Mucosa of descending colon (tissue), 3 donors: ENCODE data around the gene KMT2B. TPM values are rescaled to one million over a fixed set of nuclear protein-coding genes. Genes with fewer than 3 reads are reported as not detected.

Source experiments
- ATAC-seq: fragments of 200-7000 bp; cut with Tn5 transposase; one replicate; pipeline ENCODE4 v1.9.1; 2020; ENCODE audit warnings: mild to moderate bottlenecking, moderate library complexity
- DNase-seq, 3 donors: peaks; one replicate each; pipeline ENCODE4 v3.0.0-alpha.2; 2020
- H3K36me3 ChIP-seq: fragments of 200-600 bp; one replicate; pipeline ENCODE4 v1.8.0; 2021; ENCODE audit warnings: low read depth, mild to moderate bottlenecking
- H3K4me1 ChIP-seq: fragments of 200-600 bp; one replicate; pipeline ENCODE4 v1.8.0; 2021; ENCODE audit warnings: low read depth, mild to moderate bottlenecking
- H3K4me3 ChIP-seq: fragments of 200-600 bp; one replicate; pipeline ENCODE4 v1.8.0; 2021; ENCODE audit warnings: mild to moderate bottlenecking
- H3K9me3 ChIP-seq: fragments of 200-600 bp; one replicate; pipeline ENCODE4 v1.8.0; 2021; ENCODE audit warnings: mild to moderate bottlenecking
- intact Hi-C, 2 donors: fragments of 100-400 bp; cut with DNase I in 1 of 2; cut with micrococcal nuclease in 1 of 2; formaldehyde crosslinking; loops; one replicate each; pipeline versions ENCODE4 v1.11.0 to v1.11.1; 2022; cut with DNase I, micrococcal nuclease
- total RNA-seq, 3 donors: library from RNA; stranded (reverse); fragmentation: NEBNext Ultra II Directional in 2 of 3; extraction: Animal tissue kit (Norgen Biotek cat#: 25700) in 2 of 3; gene quantifications; one replicate each; pipeline versions ENCODE4 v1.2.1 to v1.2.4, GENCODE V29; 2021 to 2023
- TF ChIP-seq, protein P1 (sequence below): fragments of 200-600 bp; IDR thresholded peaks from one replicate; pipeline ENCODE4 v1.8.0; 2022; ENCODE audit warnings: antibody characterized with exemption, mild to moderate bottlenecking
- donor health status: DM: no; HTN: no; CAD: no; lungs with moderate emphysema.
- donor health status: DM: no; HTN: no; CAD: no.
- donor health status: DM: no; HTN: yes; CAD: no.

Gene KMT2B
- total RNA-seq, 3 donors from 2014 or later = 35.9 to 49.2 (median 37.5) TPM

DNA sequence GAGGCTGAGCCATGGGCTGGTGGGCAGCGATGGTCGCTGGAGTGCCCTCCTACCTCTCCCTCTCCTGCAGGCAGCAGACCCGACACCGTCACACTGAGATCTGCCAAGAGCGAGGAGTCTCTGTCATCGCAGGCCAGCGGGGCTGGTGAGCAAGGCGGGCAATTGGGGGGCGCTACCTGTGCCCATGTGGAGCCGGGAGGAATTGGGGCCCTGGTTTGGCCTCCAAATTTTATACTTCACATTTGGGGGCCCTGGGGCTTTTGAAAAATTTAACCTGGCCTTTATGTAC, 67.5 kb downstream of the KMT2B start:
- H3K4me3 ChIP-seq = no peak overlapping the region
- TF ChIP-seq, protein P1, sequence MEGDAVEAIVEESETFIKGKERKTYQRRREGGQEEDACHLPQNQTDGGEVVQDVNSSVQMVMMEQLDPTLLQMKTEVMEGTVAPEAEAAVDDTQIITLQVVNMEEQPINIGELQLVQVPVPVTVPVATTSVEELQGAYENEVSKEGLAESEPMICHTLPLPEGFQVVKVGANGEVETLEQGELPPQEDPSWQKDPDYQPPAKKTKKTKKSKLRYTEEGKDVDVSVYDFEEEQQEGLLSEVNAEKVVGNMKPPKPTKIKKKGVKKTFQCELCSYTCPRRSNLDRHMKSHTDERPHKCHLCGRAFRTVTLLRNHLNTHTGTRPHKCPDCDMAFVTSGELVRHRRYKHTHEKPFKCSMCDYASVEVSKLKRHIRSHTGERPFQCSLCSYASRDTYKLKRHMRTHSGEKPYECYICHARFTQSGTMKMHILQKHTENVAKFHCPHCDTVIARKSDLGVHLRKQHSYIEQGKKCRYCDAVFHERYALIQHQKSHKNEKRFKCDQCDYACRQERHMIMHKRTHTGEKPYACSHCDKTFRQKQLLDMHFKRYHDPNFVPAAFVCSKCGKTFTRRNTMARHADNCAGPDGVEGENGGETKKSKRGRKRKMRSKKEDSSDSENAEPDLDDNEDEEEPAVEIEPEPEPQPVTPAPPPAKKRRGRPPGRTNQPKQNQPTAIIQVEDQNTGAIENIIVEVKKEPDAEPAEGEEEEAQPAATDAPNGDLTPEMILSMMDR = no peak
- ATAC-seq (no peak), DNase-seq (no peak)
- H3K4me1 ChIP-seq = no peaks in the 10 kb centered on the region
- intact Hi-C loops = no loop called here
- H3K9me3 ChIP-seq = no peaks in the 10 kb centered on the region
- no peaks in the 10 kb centered on the region for H3K36me3 ChIP-seq

DNA sequence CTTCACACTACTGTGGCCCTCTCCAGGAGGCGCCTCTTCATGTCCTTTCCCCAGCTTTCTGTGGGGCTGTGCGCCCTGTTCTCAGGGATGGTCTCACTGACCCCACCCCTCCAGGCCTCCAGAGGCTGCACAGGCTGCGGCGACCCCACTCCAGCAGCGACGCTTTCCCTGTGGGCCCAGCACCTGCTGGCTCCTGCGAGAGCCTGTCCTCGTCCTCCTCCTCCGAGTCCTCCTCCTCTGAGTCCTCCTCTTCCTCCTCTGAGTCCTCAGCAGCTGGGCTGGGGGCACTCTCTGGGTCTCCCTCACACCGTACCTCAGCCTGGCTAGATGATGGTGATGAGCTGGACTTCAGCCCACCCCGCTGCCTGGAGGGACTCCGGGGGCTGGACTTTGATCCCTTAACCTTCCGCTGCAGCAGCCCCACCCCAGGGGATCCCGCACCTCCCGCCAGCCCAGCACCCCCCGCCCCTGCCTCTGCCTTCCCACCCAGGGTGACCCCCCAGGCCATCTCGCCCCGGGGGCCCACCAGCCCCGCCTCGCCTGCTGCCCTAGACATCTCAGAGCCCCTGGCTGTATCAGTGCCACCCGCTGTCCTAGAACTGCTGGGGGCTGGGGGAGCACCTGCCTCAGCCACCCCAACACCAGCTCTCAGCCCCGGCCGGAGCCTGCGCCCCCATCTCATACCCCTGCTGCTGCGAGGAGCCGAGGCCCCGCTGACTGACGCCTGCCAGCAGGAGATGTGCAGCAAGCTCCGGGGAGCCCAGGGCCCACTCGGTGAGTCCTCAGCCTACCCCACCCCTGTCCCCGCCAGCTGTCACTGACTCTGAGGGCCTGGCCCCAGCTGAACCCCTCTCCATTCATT, 68.7 kb downstream of the KMT2B start:
- no peaks in the 10 kb centered on the region for H3K4me1 ChIP-seq
- H3K36me3 ChIP-seq = no peaks in the 10 kb centered on the region
- H3K9me3 ChIP-seq = no peaks in the 10 kb centered on the region
- TF ChIP-seq, protein P1 = no peak
- ATAC-seq (no peak), DNase-seq (no peak)
- intact Hi-C loops = no loop called here
- no peak overlapping the region for H3K4me3 ChIP-seq

DNA sequence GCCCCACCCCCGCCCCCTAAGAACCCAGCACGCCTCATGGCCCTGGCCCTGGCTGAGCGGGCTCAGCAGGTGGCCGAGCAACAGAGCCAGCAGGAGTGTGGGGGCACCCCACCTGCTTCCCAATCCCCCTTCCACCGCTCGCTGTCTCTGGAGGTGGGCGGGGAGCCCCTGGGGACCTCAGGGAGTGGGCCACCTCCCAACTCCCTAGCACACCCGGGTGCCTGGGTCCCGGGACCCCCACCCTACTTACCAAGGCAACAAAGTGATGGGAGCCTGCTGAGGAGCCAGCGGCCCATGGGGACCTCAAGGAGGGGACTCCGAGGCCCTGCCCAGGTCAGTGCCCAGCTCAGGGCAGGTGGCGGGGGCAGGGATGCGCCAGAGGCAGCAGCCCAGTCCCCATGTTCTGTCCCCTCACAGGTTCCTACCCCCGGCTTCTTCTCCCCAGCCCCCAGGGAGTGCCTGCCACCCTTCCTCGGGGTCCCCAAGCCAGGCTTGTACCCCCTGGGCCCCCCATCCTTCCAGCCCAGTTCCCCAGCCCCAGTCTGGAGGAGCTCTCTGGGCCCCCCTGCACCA, 69.5 kb downstream of the KMT2B start:
- no peaks in the 10 kb centered on the region for H3K9me3 ChIP-seq
- no peak overlapping the region for H3K4me3 ChIP-seq
- intact Hi-C loops = no loop called here
- TF ChIP-seq, protein P1 = no peak
- DNase-seq (no peak), ATAC-seq (no peak)
- no peaks in the 10 kb centered on the region for H3K36me3 ChIP-seq
- H3K4me1 ChIP-seq = no peaks in the 10 kb centered on the region

Other genes starting within 250 kb of the KMT2B start
- not detected for gene KRTDAP, start 227.5 kb upstream of the KMT2B start, total RNA-seq
- gene DMKN, start 204.4 kb upstream of the KMT2B start, total RNA-seq = 10 to 100 TPM in 2 of 3 donors, 1 to 10 TPM in 1; 8.2 to 14.3 (median 10.7) TPM
- gene SBSN, start 189.7 kb upstream of the KMT2B start, total RNA-seq = not detected
- not detected for gene GAPDHS, start 184.5 kb upstream of the KMT2B start, total RNA-seq
- 10 to 100 TPM; 54.4 to 62.8 (median 58.2) TPM for gene TMEM147, start 172.4 kb upstream of the KMT2B start, total RNA-seq
- gene ATP4A, start 154.3 kb upstream of the KMT2B start, total RNA-seq = not detected
- gene PMIS2, start 131.8 kb upstream of the KMT2B start, total RNA-seq = not detected
- 10 to 100 TPM in 1 of 3 donors, 1 to 10 TPM in 2; 6.4 to 13.2 (median 9.0) TPM for gene HAUS5, start 105.3 kb upstream of the KMT2B start, total RNA-seq
- gene RBM42, start 89.0 kb upstream of the KMT2B start, total RNA-seq = 10 to 100 TPM; 67.4 to 73.3 (median 67.6) TPM
- 1 to 10 TPM in 2 of 3 donors, under 1 TPM in 1; 0.76 to 2.0 (median 1.1) TPM for gene ETV2, start 76.3 kb upstream of the KMT2B start, total RNA-seq
- 100 to 1,000 TPM; 460 to 939 (median 669) TPM for gene COX6B1, start 69.7 kb upstream of the KMT2B start, total RNA-seq
- gene UPK1A, start 51.5 kb upstream of the KMT2B start, total RNA-seq = not detected
- gene ZBTB32, start 13.4 kb upstream of the KMT2B start, total RNA-seq = under 1 TPM in 1 of 3 donors, not detected in 2; 0.27 TPM
- gene IGFLR1, start 24.4 kb downstream of the KMT2B start, total RNA-seq = 10 to 100 TPM in 1 of 3 donors, 1 to 10 TPM in 2; 5.3 to 14.6 (median 8.2) TPM
- gene U2AF1L4, start 27.4 kb downstream of the KMT2B start, total RNA-seq = 10 to 100 TPM; 19.7 to 32.4 (median 32.1) TPM
- 10 to 100 TPM; 56.7 to 92.1 (median 90.2) TPM for gene PSENEN, start 27.6 kb downstream of the KMT2B start, total RNA-seq
- 10 to 100 TPM in 1 of 3 donors, 1 to 10 TPM in 2; 7.6 to 14.3 (median 8.6) TPM for gene LIN37, start 30.6 kb downstream of the KMT2B start, total RNA-seq
- gene HSPB6, start 39.0 kb downstream of the KMT2B start, total RNA-seq = 100 to 1,000 TPM in 1 of 3 donors, 10 to 100 TPM in 1, 1 to 10 TPM in 1; 3.9 to 122 (median 22.9) TPM
- 10 to 100 TPM; 21.7 to 26.5 (median 26.0) TPM for gene PROSER3, start 40.2 kb downstream of the KMT2B start, total RNA-seq
- gene ARHGAP33, start 57.6 kb downstream of the KMT2B start, total RNA-seq = 10 to 100 TPM; 14.4 to 16.0 (median 14.6) TPM
- not detected for gene PRODH2, start 94.8 kb downstream of the KMT2B start, total RNA-seq
- under 1 TPM in 1 of 3 donors, not detected in 2; 0.09 TPM for gene NPHS1, start 134.5 kb downstream of the KMT2B start, total RNA-seq
- under 1 TPM in 1 of 3 donors, not detected in 2; 0.09 TPM for gene KIRREL2, start 138.9 kb downstream of the KMT2B start, total RNA-seq
- gene APLP1, start 150.6 kb downstream of the KMT2B start, total RNA-seq = 10 to 100 TPM in 1 of 3 donors, 1 to 10 TPM in 2; 1.6 to 13.2 (median 1.9) TPM
- gene NFKBID, start 182.5 kb downstream of the KMT2B start, total RNA-seq = 10 to 100 TPM in 2 of 3 donors, 1 to 10 TPM in 1; 8.7 to 16.6 (median 12.3) TPM
- gene HCST, start 184.5 kb downstream of the KMT2B start, total RNA-seq = 1 to 10 TPM; 4.6 to 8.2 (median 7.9) TPM
- gene TYROBP, start 190.3 kb downstream of the KMT2B start, total RNA-seq = 10 to 100 TPM; 15.7 to 50.2 (median 45.0) TPM
- gene LRFN3, start 218.4 kb downstream of the KMT2B start, total RNA-seq = 10 to 100 TPM; 10.5 to 14.0 (median 10.5) TPM